OCI-LY3 (cell line): ENCODE data around the gene JAZF1.

ENCODE experiments used
- H2AFZ ChIP-seq: fragments of 200-600, 300-600 bp; shearing (Covaris generic); 2 replicates; pipeline ENCODE4 v1.6.0; 2014; ENCODE audit warnings: antibody characterized with exemption, low read depth, low read length
- H3K27ac ChIP-seq: fragments of 200-600, 300-600 bp; sonication (generic); 2 replicates; pipeline ENCODE4 v1.5.1; 2014; ENCODE audit warnings: mild to moderate bottlenecking, low read length, moderate library complexity, mixed read lengths
- H3K27me3 ChIP-seq: fragments of 200-600, 300-600 bp; sonication (generic); 2 replicates; pipeline ENCODE4 v1.6.1; 2014; ENCODE audit warnings: low read depth, low read length, mixed read lengths
- H3K36me3 ChIP-seq: fragments of 200-600, 300-600 bp; sonication (generic); replicated peaks from 2 replicates; pipeline ENCODE3; 2014; ENCODE audit warnings: low read depth, low read length, mixed read lengths
- H3K4me1 ChIP-seq: fragments of 300-600, 200-600 bp; sonication (generic); 2 replicates; pipeline ENCODE4 v1.6.1; 2014; ENCODE audit warnings: low read length, mixed read lengths
- H3K4me2 ChIP-seq: fragments of 200-600, 300-600 bp; sonication (generic); 2 replicates; pipeline ENCODE4 v1.6.1; 2014; ENCODE audit warnings: low read length, mixed read lengths
- H3K4me3 ChIP-seq: fragments of 300-600, 200-600 bp; sonication (generic); 2 replicates; pipeline ENCODE4 v1.5.1; 2014; ENCODE audit warnings: antibody characterized with exemption, mild to moderate bottlenecking, low read length, moderate library complexity
- H3K79me2 ChIP-seq: fragments of 300-600, 200-600 bp; shearing (Covaris generic); 2 replicates; pipeline ENCODE4 v1.6.1; 2014; ENCODE audit warnings: mild to moderate bottlenecking, low read length, mixed read lengths
- H3K9ac ChIP-seq: fragments of 300-600, 200-600 bp; shearing (Covaris generic); 2 replicates; pipeline ENCODE4 v1.6.0; 2014; ENCODE audit warnings: mild to moderate bottlenecking, low read length, moderate library complexity
- H3K9me3 ChIP-seq: fragments of 200-600, 300-600 bp; shearing (Covaris generic); 2 replicates; pipeline ENCODE4 v1.6.1; 2014; ENCODE audit warnings: low read length, mixed read lengths; ENCODE audit not compliant: insufficient read depth
- H4K20me1 ChIP-seq: fragments of 200-600, 300-600 bp; sonication (generic); 2 replicates; pipeline ENCODE4 v1.6.1; 2016; ENCODE audit warnings: low read length, mixed read lengths; ENCODE audit not compliant: insufficient read depth
- CTCF ChIP-seq: fragments of 200-600, 300-600 bp; sonication (generic); IDR thresholded peaks from 2 replicates; pipeline ENCODE4 v1.5.1; 2014; ENCODE audit warnings: antibody characterized with exemption, low read length, low read depth
- EZH2phosphoT487 ChIP-seq: fragments of 200-600 bp; shearing (Covaris generic); IDR thresholded peaks from 2 replicates; pipeline ENCODE4 v1.6.1; 2018; ENCODE audit warnings: antibody characterized with exemption, mixed run types, low read depth

JAZF1 gene

GRCh38 chr7:28136420-28136819 is 44.2 kb downstream of the JAZF1 start:
- Histone ChIP-seq H3K9me3 (no peaks in the 10 kb centered on the region), H4K20me1 (no peaks in the 10 kb centered on the region), H3K4me2 (no peak overlapping the region), H3K79me2 (no peaks in the 10 kb centered on the region), H3K9ac (no peak overlapping the region), H3K27ac (no peak overlapping the region), H3K4me3 (no peak overlapping the region), H3K27me3 (no peaks in the 10 kb centered on the region), H2AFZ (no peak overlapping the region), H3K36me3 (no peaks in the 10 kb centered on the region), H3K4me1 (peaks cover 13% of the 10 kb centered on the region)
- no peak for TF ChIP-seq EZH2phosphoT487
- no peak for TF ChIP-seq CTCF

GRCh38 chr7:28135760-28136159 is 44.8 kb downstream of the JAZF1 start:
- Histone ChIP-seq H3K79me2 (no peaks in the 10 kb centered on the region), H3K36me3 (no peaks in the 10 kb centered on the region), H3K4me1 (peaks cover 13% of the 10 kb centered on the region), H4K20me1 (no peaks in the 10 kb centered on the region), H3K4me3 (no peak overlapping the region), H3K4me2 (no peak overlapping the region), H3K9ac (no peak overlapping the region), H2AFZ (no peak overlapping the region), H3K9me3 (no peaks in the 10 kb centered on the region), H3K27me3 (no peaks in the 10 kb centered on the region), H3K27ac (no peak overlapping the region)
- no peak for TF ChIP-seq EZH2phosphoT487
- TF ChIP-seq CTCF = no peak

DNA sequence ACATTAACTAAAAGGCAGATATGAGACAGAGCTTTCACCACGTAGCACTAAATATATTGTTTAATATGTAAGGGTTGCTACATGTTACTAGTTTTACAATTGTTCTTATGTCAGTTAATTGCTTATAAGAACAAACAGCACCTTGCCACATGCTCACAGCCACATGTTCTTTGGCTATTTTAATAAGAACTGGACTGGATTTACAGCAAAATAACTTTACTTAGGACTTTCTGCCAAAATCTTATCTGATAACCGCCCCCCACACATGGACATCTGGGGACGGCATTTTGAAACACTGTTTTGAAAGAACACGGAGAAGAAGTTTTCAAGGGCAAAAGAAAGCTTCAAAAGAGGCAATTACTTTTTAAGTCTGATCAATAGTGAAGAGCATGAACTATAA is 45.3 kb downstream of the JAZF1 start:
- H4K20me1 ChIP-seq = no peaks in the 10 kb centered on the region
- no peak overlapping the region for H3K4me3 ChIP-seq
- TF ChIP-seq EZH2phosphoT487 = no peak
- no peak for TF ChIP-seq CTCF
- H2AFZ ChIP-seq = no peak overlapping the region
- H3K9me3 ChIP-seq = no peaks in the 10 kb centered on the region
- H3K27me3 ChIP-seq = no peaks in the 10 kb centered on the region
- H3K4me2 ChIP-seq = no peak overlapping the region
- peaks cover 13% of the 10 kb centered on the region for H3K4me1 ChIP-seq
- H3K36me3 ChIP-seq = no peaks in the 10 kb centered on the region
- H3K27ac ChIP-seq = no peak overlapping the region
- H3K9ac ChIP-seq = no peak overlapping the region
- no peaks in the 10 kb centered on the region for H3K79me2 ChIP-seq

DNA sequence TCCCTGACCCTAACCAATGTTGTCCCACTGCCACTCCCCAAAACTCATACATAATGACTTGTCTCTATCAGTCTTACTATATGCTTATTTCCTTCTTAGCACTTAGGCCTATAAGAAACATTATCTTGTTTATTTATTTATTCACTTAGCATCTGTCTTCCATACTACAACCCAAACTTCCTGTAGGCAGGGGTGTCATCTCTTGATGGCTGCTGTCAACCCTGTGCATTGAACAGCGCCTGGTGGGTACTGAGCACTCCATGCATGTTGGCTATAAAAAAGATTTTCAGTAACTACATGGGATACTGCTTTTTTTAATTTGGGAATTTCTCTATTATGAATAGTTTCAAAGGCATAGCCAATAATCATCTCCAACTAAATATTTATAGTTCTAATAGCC is 46.7 kb downstream of the JAZF1 start:
- H3K9ac ChIP-seq = no peak overlapping the region
- no peak overlapping the region for H2AFZ ChIP-seq
- no peak overlapping the region for H3K27ac ChIP-seq
- no peak overlapping the region for H3K4me2 ChIP-seq
- no peaks in the 10 kb centered on the region for H3K9me3 ChIP-seq
- H3K4me1 ChIP-seq = peaks cover 13% of the 10 kb centered on the region
- no peaks in the 10 kb centered on the region for H3K27me3 ChIP-seq
- H4K20me1 ChIP-seq = no peaks in the 10 kb centered on the region
- H3K79me2 ChIP-seq = no peaks in the 10 kb centered on the region
- H3K36me3 ChIP-seq = no peaks in the 10 kb centered on the region
- TF ChIP-seq EZH2phosphoT487 (no peak), CTCF (no peak)
- H3K4me3 ChIP-seq = no peak overlapping the region
